Neural progenitor cell (in vitro differentiated cells): ENCODE data around the gene STON2. TPM values are rescaled to one million over a fixed set of nuclear protein-coding genes. Genes with fewer than 3 reads are reported as not detected.

Experiments used
- DNase-seq: peaks from one replicate; pipeline ENCODE4 v3.0.0-alpha.2; 2016; ENCODE audit warnings: low spot score
- H2AFZ ChIP-seq: fragments of 200-600 bp; sonication (generic); replicated peaks from 2 replicates; pipeline ENCODE4 v1.6.1; 2016; ENCODE audit warnings: antibody characterized with exemption
- H3F3A ChIP-seq: fragments of 200-600 bp; sonication (generic); 2 replicates; pipeline ENCODE4 v1.6.1; 2016; ENCODE audit warnings: antibody characterized with exemption, low read depth
- H3K27ac ChIP-seq: fragments of 200-600 bp; sonication (generic); 2 replicates; pipeline ENCODE4 v1.5.1; 2016; ENCODE audit warnings: mild to moderate bottlenecking
- H3K27me3 ChIP-seq: fragments of 200-600 bp; sonication (generic); 2 replicates; pipeline ENCODE4 v1.6.1; 2016; ENCODE audit warnings: mild to moderate bottlenecking, moderate library complexity
- H3K36me3 ChIP-seq: fragments of 200-600 bp; sonication (generic); 2 replicates; pipeline ENCODE4 v1.5.1; 2016
- H3K4me1 ChIP-seq: fragments of 200-600 bp; sonication (generic); 2 replicates; pipeline ENCODE4 v1.6.1; 2016; ENCODE audit warnings: mixed run types
- H3K4me2 ChIP-seq: fragments of 200-600 bp; sonication (generic); 2 replicates; pipeline ENCODE4 v1.6.1; 2016
- H3K4me3 ChIP-seq: fragments of 200-600 bp; sonication (generic); 2 replicates; pipeline ENCODE4 v1.5.1; 2016
- H3K79me2 ChIP-seq: fragments of 200-600 bp; sonication (generic); 2 replicates; pipeline ENCODE4 v1.6.1; 2016; ENCODE audit warnings: low read depth
- H3K9ac ChIP-seq: fragments of 200-600 bp; sonication (generic); 2 replicates; pipeline ENCODE4 v1.6.1; 2016
- H3K9me3 ChIP-seq: fragments of 200-600 bp; sonication (generic); 2 replicates; pipeline ENCODE4 v1.5.1; 2016; ENCODE audit warnings: low read depth
- H4K20me1 ChIP-seq: fragments of 200-600 bp; sonication (generic); 2 replicates; pipeline ENCODE4 v1.6.1; 2016; ENCODE audit warnings: low read depth
- H3K27ac Mint-ChIP-seq: 3 replicates; pipeline ENCODE4 v1.8.0; 2021; ENCODE audit warnings: mixed read lengths
- H3K27me3 Mint-ChIP-seq: 2 replicates; pipeline ENCODE4 v1.8.0; 2022; ENCODE audit warnings: low read depth, mild to moderate bottlenecking, inconsistent platforms, moderate library complexity, mixed read lengths; ENCODE audit not compliant: insufficient read depth
- H3K36me3 Mint-ChIP-seq: 3 replicates; pipeline ENCODE4 v1.8.0; 2021; ENCODE audit warnings: mixed read lengths
- H3K4me1 Mint-ChIP-seq: 3 replicates; pipeline ENCODE4 v1.8.0; 2021; ENCODE audit warnings: mixed read lengths
- H3K4me3 Mint-ChIP-seq: 3 replicates; pipeline ENCODE4 v1.8.0; 2021; ENCODE audit warnings: mild to moderate bottlenecking, moderate library complexity, mixed read lengths
- H3K9me3 Mint-ChIP-seq: 3 replicates; pipeline ENCODE4 v1.8.0; 2020; ENCODE audit warnings: mixed read lengths
- EZH2 ChIP-seq: fragments of 200-600 bp; sonication (generic); IDR thresholded peaks from 2 replicates; pipeline ENCODE4 v1.6.1; 2017; ENCODE audit warnings: antibody characterized with exemption, mild to moderate bottlenecking, moderate library complexity
- EZH2phosphoT487 ChIP-seq: fragments of 200-600 bp; sonication (generic); IDR thresholded peaks from 2 replicates; pipeline ENCODE4 v1.6.1; 2017; ENCODE audit warnings: antibody characterized with exemption
- total RNA-seq: library from RNA; depleted of rRNA; stranded (reverse); fragments of >200 nt; gene quantifications from 2 replicates; pipeline ENCODE4 v1.2.3, GENCODE V29; 2015; ENCODE audit warnings: low replicate concordance
- TF ChIP-seq, protein P1 (sequence below): fragments of 200-600 bp; sonication (generic); IDR thresholded peaks from 2 replicates; pipeline ENCODE4 v1.5.1; 2017; ENCODE audit warnings: antibody characterized with exemption, mild to moderate bottlenecking

The STON2 gene
- total RNA-seq, 1 donor from 2014 or later, result 31.1 TPM

DNA sequence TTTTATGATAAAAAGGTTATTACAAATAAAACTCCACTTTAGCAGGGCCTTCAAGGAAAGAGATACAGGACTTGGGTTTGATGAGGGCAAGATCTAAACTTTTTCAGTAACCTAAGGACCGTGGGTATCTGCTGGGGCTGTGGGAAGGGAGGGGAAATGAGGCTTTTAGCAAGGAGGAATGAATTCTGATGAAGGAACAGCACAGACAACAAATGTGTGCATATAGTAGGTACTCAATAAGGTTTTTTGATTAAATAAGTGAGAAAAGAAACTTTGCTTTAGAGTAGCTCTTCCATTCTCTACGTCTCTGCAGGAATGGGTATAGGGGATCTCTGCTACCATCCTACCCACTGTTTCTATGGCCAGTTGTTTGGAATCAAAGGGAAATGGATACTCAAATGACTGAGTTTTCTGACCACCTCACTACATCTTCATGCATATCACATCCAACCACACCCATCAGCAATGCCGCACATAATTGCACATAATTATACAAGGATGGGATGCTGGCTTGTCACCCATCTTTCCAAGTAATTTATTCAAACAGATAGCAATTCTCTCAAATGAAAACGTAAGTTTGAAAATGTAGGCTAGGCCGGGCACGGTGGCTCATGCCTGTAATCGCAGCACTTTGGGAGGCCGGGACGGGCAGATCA, 119.9 kb downstream of the STON2 start:
- Histone ChIP-seq H3K4me1 (peaks cover 54% of the 10 kb centered on the region), H3K27ac (no peak overlapping the region), H3K36me3 (no peaks in the 10 kb centered on the region), H3K4me3 (no peak overlapping the region), H3K4me2 (no peak overlapping the region), H2AFZ (no peak overlapping the region), H3K79me2 (no peaks in the 10 kb centered on the region), H3K27me3 (no peaks in the 10 kb centered on the region), H3F3A (peaks cover 25% of the 10 kb centered on the region), H4K20me1 (no peaks in the 10 kb centered on the region), H3K9ac (no peak overlapping the region), H3K9me3 (no peaks in the 10 kb centered on the region)
- H3K36me3 Mint-ChIP-seq, result peaks cover 28% of the 10 kb centered on the region
- no peak for TF ChIP-seq EZH2phosphoT487
- TF ChIP-seq, protein P1, sequence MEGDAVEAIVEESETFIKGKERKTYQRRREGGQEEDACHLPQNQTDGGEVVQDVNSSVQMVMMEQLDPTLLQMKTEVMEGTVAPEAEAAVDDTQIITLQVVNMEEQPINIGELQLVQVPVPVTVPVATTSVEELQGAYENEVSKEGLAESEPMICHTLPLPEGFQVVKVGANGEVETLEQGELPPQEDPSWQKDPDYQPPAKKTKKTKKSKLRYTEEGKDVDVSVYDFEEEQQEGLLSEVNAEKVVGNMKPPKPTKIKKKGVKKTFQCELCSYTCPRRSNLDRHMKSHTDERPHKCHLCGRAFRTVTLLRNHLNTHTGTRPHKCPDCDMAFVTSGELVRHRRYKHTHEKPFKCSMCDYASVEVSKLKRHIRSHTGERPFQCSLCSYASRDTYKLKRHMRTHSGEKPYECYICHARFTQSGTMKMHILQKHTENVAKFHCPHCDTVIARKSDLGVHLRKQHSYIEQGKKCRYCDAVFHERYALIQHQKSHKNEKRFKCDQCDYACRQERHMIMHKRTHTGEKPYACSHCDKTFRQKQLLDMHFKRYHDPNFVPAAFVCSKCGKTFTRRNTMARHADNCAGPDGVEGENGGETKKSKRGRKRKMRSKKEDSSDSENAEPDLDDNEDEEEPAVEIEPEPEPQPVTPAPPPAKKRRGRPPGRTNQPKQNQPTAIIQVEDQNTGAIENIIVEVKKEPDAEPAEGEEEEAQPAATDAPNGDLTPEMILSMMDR, result no peak
- DNase-seq, result no peak
- H3K27ac Mint-ChIP-seq, result no peak overlapping the region
- H3K4me1 Mint-ChIP-seq, result peaks cover 21% of the 10 kb centered on the region
- no peak overlapping the region for H3K4me3 Mint-ChIP-seq
- no peaks in the 10 kb centered on the region for H3K9me3 Mint-ChIP-seq
- H3K27me3 Mint-ChIP-seq, result no peaks in the 10 kb centered on the region

DNA sequence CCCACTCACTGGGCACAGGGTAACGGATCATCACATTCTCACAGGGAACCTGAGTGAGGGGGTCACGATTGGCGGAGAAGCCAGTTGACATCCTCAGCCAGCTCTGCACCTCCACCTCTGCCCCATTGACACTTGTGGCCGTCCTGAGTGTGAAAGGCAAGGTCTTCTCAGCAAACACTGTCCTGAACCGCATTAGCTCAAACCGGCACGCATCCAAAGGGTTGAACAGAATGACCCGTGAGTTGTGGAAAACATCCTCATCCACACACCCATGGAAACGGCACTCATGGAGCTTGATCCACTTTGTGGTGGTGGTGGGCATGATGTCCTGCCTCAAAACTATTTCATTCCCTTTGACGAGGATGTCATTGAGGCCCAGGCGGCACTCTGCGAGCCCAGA, 123.0 kb downstream of the STON2 start:
- Mint-ChIP-seq H3K27ac (no peak overlapping the region), H3K4me3 (no peak overlapping the region), H3K36me3 (peaks cover 23% of the 10 kb centered on the region), H3K27me3 (peaks cover 3% of the 10 kb centered on the region), H3K4me1 (peaks cover 25% of the 10 kb centered on the region), H3K9me3 (no peaks in the 10 kb centered on the region)
- no peak for DNase-seq
- TF ChIP-seq EZH2 (no peak), EZH2phosphoT487 (no peak)
- TF ChIP-seq, protein P1, result no peak
- Histone ChIP-seq H3K36me3 (no peaks in the 10 kb centered on the region), H2AFZ (no peak overlapping the region), H3K27ac (no peak overlapping the region), H4K20me1 (no peaks in the 10 kb centered on the region), H3K4me1 (peaks cover 48% of the 10 kb centered on the region), H3F3A (peaks cover 13% of the 10 kb centered on the region), H3K79me2 (no peaks in the 10 kb centered on the region), H3K4me3 (no peak overlapping the region), H3K9me3 (no peaks in the 10 kb centered on the region), H3K27me3 (no peaks in the 10 kb centered on the region), H3K4me2 (no peak overlapping the region), H3K9ac (no peak overlapping the region)

DNA sequence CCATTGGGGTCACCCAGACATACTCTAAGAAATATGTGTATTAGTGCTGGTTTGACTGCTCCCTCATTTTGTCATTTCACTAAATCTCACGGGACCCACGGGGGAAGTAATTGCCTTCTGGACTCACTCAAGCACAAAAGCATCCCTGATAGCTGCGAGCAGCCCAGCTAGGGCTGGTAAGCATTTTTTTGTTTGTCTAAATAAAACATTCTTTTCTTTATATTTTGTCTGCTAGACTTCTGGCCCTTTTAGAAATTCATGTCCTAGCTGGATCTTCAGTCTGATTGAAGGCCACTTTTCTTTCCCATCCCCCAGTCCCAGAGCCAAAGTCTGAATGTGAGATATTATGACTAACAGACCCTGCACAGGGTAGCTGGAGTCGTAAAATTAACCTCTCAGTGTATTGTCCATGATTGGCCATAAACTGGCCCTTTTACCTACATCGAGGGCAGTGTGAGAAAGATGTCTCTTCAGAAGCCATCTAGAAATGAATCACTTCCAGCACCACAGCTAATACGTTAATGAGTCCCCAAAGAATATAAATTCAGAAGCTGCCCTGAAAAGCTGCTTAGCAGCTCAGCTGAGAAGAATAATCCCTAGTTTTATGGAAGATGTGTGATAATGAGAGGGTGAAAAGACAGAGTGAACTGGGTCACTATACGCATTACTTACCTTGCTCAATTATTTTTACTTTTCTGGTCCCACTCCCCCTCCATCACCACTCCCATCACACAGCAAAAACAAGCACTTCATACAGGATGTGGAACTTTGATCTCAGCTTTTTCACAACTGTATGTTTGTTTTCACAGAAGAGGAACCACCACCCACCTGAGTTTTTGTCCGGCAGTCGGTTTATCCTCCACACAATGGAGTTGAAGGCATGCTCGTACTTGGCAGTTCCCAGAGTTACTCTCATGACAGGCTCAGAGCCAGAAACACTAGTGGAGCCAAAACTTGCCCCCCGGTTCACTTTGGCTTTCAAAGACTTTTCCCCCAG, 123.8 kb downstream of the STON2 start:
- Histone ChIP-seq H3K4me2 (peak overlapping the region; percentile 24), H3K9me3 (no peaks in the 10 kb centered on the region), H3F3A (peaks cover 6% of the 10 kb centered on the region), H3K79me2 (no peaks in the 10 kb centered on the region), H3K27me3 (no peaks in the 10 kb centered on the region), H3K9ac (no peak overlapping the region), H2AFZ (no peak overlapping the region), H4K20me1 (no peaks in the 10 kb centered on the region), H3K36me3 (no peaks in the 10 kb centered on the region), H3K4me3 (no peak overlapping the region), H3K27ac (peak overlapping the region; percentile 53), H3K4me1 (peaks cover 41% of the 10 kb centered on the region)
- TF ChIP-seq EZH2 (no peak), EZH2phosphoT487 (no peak)
- TF ChIP-seq, protein P1, result no peak
- Mint-ChIP-seq H3K4me1 (peaks cover 25% of the 10 kb centered on the region), H3K27me3 (peaks cover 3% of the 10 kb centered on the region), H3K36me3 (peaks cover 23% of the 10 kb centered on the region), H3K4me3 (no peak overlapping the region), H3K9me3 (no peaks in the 10 kb centered on the region), H3K27ac (peak overlapping the region; percentile 28)
- no peak for DNase-seq
